H9 (cell line): Measurements from ENCODE around the gene NUBPL. TPM values are rescaled to one million over a fixed set of nuclear protein-coding genes. Genes with fewer than 3 reads are reported as not detected.

Source experiments
- DNase-seq: peaks from one replicate; pipeline ENCODE4 v3.0.0-alpha.2; 2017
- H2AFZ ChIP-seq: one replicate; pipeline ENCODE4 v1.6.1; 2013; ENCODE audit warnings: mild to moderate bottlenecking, low read length, control low read depth, moderate library complexity
- H2AK5ac ChIP-seq: 2 replicates; pipeline ENCODE4 v1.6.1; 2013; ENCODE audit warnings: low read length, control low read depth, mixed read lengths; ENCODE audit not compliant: insufficient read length
- H2BK120ac ChIP-seq: one replicate; pipeline ENCODE4 v1.6.1; 2013; ENCODE audit warnings: low read depth, mild to moderate bottlenecking, low read length, control low read depth, inconsistent platforms; ENCODE audit not compliant: poor library complexity, severe bottlenecking
- H2BK12ac ChIP-seq: 2 replicates; pipeline ENCODE4 v1.6.1; 2013; ENCODE audit warnings: low read length, control low read depth, mixed read lengths, low read depth; ENCODE audit not compliant: insufficient read length
- H2BK15ac ChIP-seq: 2 replicates; pipeline ENCODE4 v1.6.1; 2013; ENCODE audit warnings: low read depth, low read length, control low read depth
- H2BK20ac ChIP-seq: one replicate; pipeline ENCODE4 v1.6.1; 2013; ENCODE audit warnings: low read depth, mild to moderate bottlenecking, low read length, control low read depth, inconsistent platforms; ENCODE audit not compliant: poor library complexity, severe bottlenecking
- H2BK5ac ChIP-seq: 2 replicates; pipeline ENCODE4 v1.6.1; 2013; ENCODE audit warnings: low read length, control low read depth, mixed read lengths; ENCODE audit not compliant: insufficient read length
- H3K14ac ChIP-seq: 2 replicates; pipeline ENCODE4 v1.6.1; 2013; ENCODE audit warnings: low read length, control low read depth; ENCODE audit not compliant: insufficient read depth
- H3K18ac ChIP-seq: 2 replicates; pipeline ENCODE4 v1.6.1; 2013; ENCODE audit warnings: low read depth, mild to moderate bottlenecking, mixed read lengths, low read length, control low read depth; ENCODE audit not compliant: insufficient read length
- H3K23ac ChIP-seq: 2 replicates; pipeline ENCODE4 v1.6.1; 2013; ENCODE audit warnings: low read length, control low read depth, mixed read lengths, low read depth; ENCODE audit not compliant: insufficient read length
- H3K23me2 ChIP-seq: 2 replicates; pipeline ENCODE4 v1.6.1; 2013; ENCODE audit warnings: low read depth, mild to moderate bottlenecking, mixed read lengths, low read length, control low read depth; ENCODE audit not compliant: insufficient read length, poor library complexity, severe bottlenecking
- H3K27ac ChIP-seq: 2 replicates; pipeline ENCODE4 v1.5.1; 2013; ENCODE audit warnings: low read length, control low read depth, mixed read lengths, low read depth; ENCODE audit not compliant: insufficient read length
- H3K27me3 ChIP-seq: 2 replicates; pipeline ENCODE4 v1.6.1; 2013; ENCODE audit warnings: low read length, control low read depth, inconsistent platforms; ENCODE audit not compliant: insufficient read depth
- H3K4ac ChIP-seq: 2 replicates; pipeline ENCODE4 v1.6.1; 2013; ENCODE audit warnings: low read depth, mild to moderate bottlenecking, control low read depth, inconsistent platforms, low read length, moderate library complexity
- H3K4me1 ChIP-seq: 2 replicates; pipeline ENCODE4 v1.6.1; 2013; ENCODE audit warnings: low read length, control low read depth, inconsistent platforms; ENCODE audit not compliant: insufficient read depth
- H3K4me2 ChIP-seq: 2 replicates; pipeline ENCODE4 v1.6.1; 2013; ENCODE audit warnings: low read length, control low read depth, mixed read lengths; ENCODE audit not compliant: insufficient read length, insufficient read depth
- H3K56ac ChIP-seq: 2 replicates; pipeline ENCODE4 v1.6.1; 2013; ENCODE audit warnings: low read depth, mild to moderate bottlenecking, mixed read lengths, low read length, control low read depth; ENCODE audit not compliant: insufficient read length
- H3K79me1 ChIP-seq: 2 replicates; pipeline ENCODE4 v1.6.1; 2013; ENCODE audit warnings: low read depth, mild to moderate bottlenecking, moderate library complexity, low read length, control low read depth, inconsistent platforms; ENCODE audit not compliant: insufficient read depth, poor library complexity, severe bottlenecking
- H3K79me2 ChIP-seq: 2 replicates; pipeline ENCODE4 v1.6.1; 2013; ENCODE audit warnings: low read length, control low read depth, inconsistent platforms; ENCODE audit not compliant: insufficient read depth
- H3K9ac ChIP-seq: 2 replicates; pipeline ENCODE4 v1.6.1; 2013; ENCODE audit warnings: low read length, control low read depth, mixed read lengths; ENCODE audit not compliant: insufficient read length; ENCODE audit errors: extremely low read depth
- H3K9me3 ChIP-seq: one replicate; pipeline ENCODE4 v1.6.1; 2013; ENCODE audit warnings: low read depth, low read length, inconsistent platforms; ENCODE audit not compliant: control insufficient read depth
- H3T11ph ChIP-seq: one replicate; pipeline ENCODE4 v1.6.1; 2013; ENCODE audit warnings: mild to moderate bottlenecking, low read length, control low read depth, inconsistent platforms
- H4K20me1 ChIP-seq: one replicate; pipeline ENCODE4 v1.6.1; 2013; ENCODE audit not compliant: control insufficient read depth, insufficient read length, insufficient read depth
- H4K5ac ChIP-seq: 2 replicates; pipeline ENCODE4 v1.6.1; 2013; ENCODE audit warnings: low read depth, mild to moderate bottlenecking, mixed read lengths, low read length, control low read depth; ENCODE audit not compliant: insufficient read length
- H4K8ac ChIP-seq: replicated peaks from 2 replicates; pipeline ENCODE4 v1.6.1; 2013; ENCODE audit warnings: low read length, control low read depth, mixed read lengths, low read depth; ENCODE audit not compliant: insufficient read length
- H4K91ac ChIP-seq: 2 replicates; pipeline ENCODE4 v1.6.1; 2013; ENCODE audit warnings: low read depth, mild to moderate bottlenecking, moderate library complexity, mixed read lengths, low read length, control low read depth; ENCODE audit not compliant: insufficient read length
- H3K27ac Mint-ChIP-seq, 3 experiments: 2 replicates in 2 of 3; 3 replicates in 1 of 3; pipeline ENCODE4 v1.8.0; 2020 to 2021; ENCODE audit warnings: mixed read lengths in 3 of 3, mild to moderate bottlenecking in 1 of 3, moderate library complexity in 1 of 3
- H3K27me3 Mint-ChIP-seq: 2 replicates; pipeline ENCODE4 v1.8.0; 2021; ENCODE audit warnings: low read depth, mild to moderate bottlenecking, moderate library complexity, mixed read lengths
- H3K36me3 Mint-ChIP-seq, 3 experiments: 2 replicates in 2 of 3; 3 replicates in 1 of 3; pipeline ENCODE4 v1.8.0; 2020 to 2021; ENCODE audit warnings: low read depth in 3 of 3, mixed read lengths in 3 of 3; ENCODE audit not compliant: insufficient read depth in 1 of 3
- H3K4me1 Mint-ChIP-seq, 2 experiments: 2 replicates each; pipeline ENCODE4 v1.8.0; 2020; ENCODE audit warnings: mixed read lengths in 2 of 2
- H3K4me3 Mint-ChIP-seq, 2 experiments: 2 replicates in 1 of 2; 3 replicates in 1 of 2; pipeline ENCODE4 v1.8.0; 2020 to 2021; ENCODE audit warnings: mild to moderate bottlenecking in 2 of 2, mixed read lengths in 2 of 2, moderate library complexity in 1 of 2
- H3K9me3 Mint-ChIP-seq, 2 experiments: 2 replicates in 1 of 2; 3 replicates in 1 of 2; pipeline ENCODE4 v1.8.0; 2020; ENCODE audit warnings: mild to moderate bottlenecking in 2 of 2, mixed read lengths in 2 of 2, moderate library complexity in 1 of 2
- CTCF ChIP-seq: fragments of 200-600 bp; sonication (generic); conservative IDR thresholded peaks from 3 replicates; pipeline ENCODE4 v1.8.0; 2021; ENCODE audit warnings: antibody characterized with exemption, mild to moderate bottlenecking
- WGBS: extraction: QIAGEN DNeasy Blood & Tissue Kit; methylation state at CpG from one replicate; pipeline ENCODE4 v1.1.7; 2013; ENCODE audit warnings: missing lambda C conversion rate, low lambda C conversion rate, mixed read lengths; ENCODE audit not compliant: insufficient read length; ENCODE audit errors: extremely low coverage; 5-methylcytosine and 5-hydroxymethylcytosine counted together
- total RNA-seq: library from RNA; stranded (reverse); gene quantifications from 2 replicates; pipeline ENCODE4 v1.2.1, GENCODE V29; 2021

The NUBPL gene
- total RNA-seq, 1 experiment from 2014 or later: 14.8 TPM

GRCh38 chr14:31887929-31888580 is 326.9 kb downstream of the NUBPL start:
- Histone ChIP-seq H3K9me3 (no peaks in the 10 kb centered on the region), H3K79me2 (no peaks in the 10 kb centered on the region), H3K27ac (no peak overlapping the region), H2BK15ac (no peak overlapping the region), H3K79me1 (no peaks in the 10 kb centered on the region), H3K23ac (no peak overlapping the region), H3K14ac (no peak overlapping the region), H4K20me1 (no peaks in the 10 kb centered on the region), H3K27me3 (no peaks in the 10 kb centered on the region), H3K9ac (no peak overlapping the region), H3K23me2 (no peaks in the 10 kb centered on the region), H4K5ac (no peak overlapping the region), H3K18ac (no peak overlapping the region), H4K91ac (no peak overlapping the region), H2BK5ac (no peak overlapping the region), H2AK5ac (no peak overlapping the region), H3K4me1 (no peaks in the 10 kb centered on the region), H2AFZ (no peak overlapping the region), H3K56ac (no peak overlapping the region), H3K4me2 (no peak overlapping the region), H2BK120ac (no peak overlapping the region), H3T11ph (no peak overlapping the region), H4K8ac (no peak overlapping the region), H2BK12ac (no peak overlapping the region), H3K4ac (no peak overlapping the region), H2BK20ac (no peak overlapping the region)
- H3K4me1 Mint-ChIP-seq: peaks cover 14 to 15% of the 10 kb centered on the region in 2 experiments
- H3K4me3 Mint-ChIP-seq: no peak overlapping the region
- H3K27me3 Mint-ChIP-seq: no peaks in the 10 kb centered on the region; the same call in 1 of the 2 replicates
- WGBS: no CpG with 5 or more reads among the region's 4 CpGs
- no peaks in the 10 kb centered on the region; a peak in 1 of 5 replicates for H3K9me3 Mint-ChIP-seq
- DNase-seq: no peak
- no peak for TF ChIP-seq CTCF
- no peaks in the 10 kb centered on the region for H3K36me3 Mint-ChIP-seq
- peak overlapping the region in 1 of 3 experiments; percentile 7; a peak in 1 of 7 replicates for H3K27ac Mint-ChIP-seq
